Liver (tissue), 9 donors: ENCODE data around the gene SOX13. TPM values are rescaled to one million over a fixed set of nuclear protein-coding genes. Genes with fewer than 3 reads are reported as not detected.

Source experiments
- DNase-seq: peaks from one replicate; pipeline ENCODE4 v3.0.0-alpha.2; 2017; ENCODE audit warnings: low spot score
- H3K27ac ChIP-seq, 2 donors: one replicate each; pipeline ENCODE4 v1.7.0; 2013; ENCODE audit warnings: inconsistent platforms in 2 of 2, low read length in 2 of 2, control low read depth in 1 of 2, low read depth in 1 of 2, mild to moderate bottlenecking in 1 of 2
- H3K27me3 ChIP-seq, 4 donors: one replicate each; pipeline versions ENCODE4 v1.6.1 to v1.7.0; 2013; ENCODE audit warnings: low read length in 3 of 4, inconsistent platforms in 1 of 4, mild to moderate bottlenecking in 1 of 4, moderate library complexity in 1 of 4; ENCODE audit not compliant: control insufficient read depth in 4 of 4, insufficient read depth in 4 of 4
- H3K36me3 ChIP-seq, 4 donors: one replicate each; pipeline versions ENCODE4 v1.6.1 to v1.7.0; 2013; ENCODE audit warnings: low read length in 3 of 4, mild to moderate bottlenecking in 3 of 4, low read depth in 1 of 4, moderate library complexity in 1 of 4; ENCODE audit not compliant: control insufficient read depth in 4 of 4, insufficient read depth in 3 of 4
- H3K4me1 ChIP-seq, 4 donors: one replicate each; pipeline versions ENCODE4 v1.6.1 to v1.7.0; 2013; ENCODE audit warnings: low read length in 3 of 4, mild to moderate bottlenecking in 3 of 4, moderate library complexity in 1 of 4; ENCODE audit not compliant: control insufficient read depth in 4 of 4, insufficient read depth in 4 of 4
- H3K4me3 ChIP-seq, 3 donors: one replicate each; pipeline versions ENCODE4 v1.6.1 to v1.7.0; 2013; ENCODE audit warnings: low read length in 3 of 3, control low read depth in 1 of 3, low read depth in 1 of 3, mild to moderate bottlenecking in 1 of 3
- H3K9ac ChIP-seq, 2 donors: one replicate each; pipeline ENCODE4 v1.7.0; 2013; ENCODE audit warnings: low read length in 2 of 2, mild to moderate bottlenecking in 2 of 2, moderate library complexity in 2 of 2, control low read depth in 1 of 2, low read depth in 1 of 2
- H3K9me3 ChIP-seq, 4 donors: one replicate each; pipeline versions ENCODE4 v1.6.1 to v1.7.0; 2013; ENCODE audit warnings: low read length in 3 of 4; ENCODE audit not compliant: control insufficient read depth in 4 of 4
- ATF3 ChIP-seq: IDR thresholded peaks from 2 replicates; pipeline ENCODE4 v1.6.1; 2016; ENCODE audit warnings: antibody characterized with exemption
- EGR1 ChIP-seq, 2 donors: IDR thresholded peaks; 2 replicates each; pipeline ENCODE4 v1.6.1; 2016 to 2018; ENCODE audit warnings: antibody characterized with exemption in 2 of 2, low read depth in 2 of 2
- FOXA1 ChIP-seq: IDR thresholded peaks from 2 replicates; pipeline ENCODE4 v1.6.1; 2016; ENCODE audit warnings: antibody characterized with exemption
- FOXA2 ChIP-seq: IDR thresholded peaks from 2 replicates; pipeline ENCODE4 v1.6.1; 2016; ENCODE audit warnings: antibody characterized with exemption
- GABPA ChIP-seq, 2 donors: IDR thresholded peaks in 1 of 2; conservative IDR thresholded peaks in 1 of 2; 2 replicates each; pipeline ENCODE4 v1.6.1; 2016; ENCODE audit warnings: antibody characterized with exemption in 2 of 2, mild to moderate bottlenecking in 1 of 2, moderate library complexity in 1 of 2
- HNF4A ChIP-seq, 2 donors: conservative IDR thresholded peaks; 2 replicates each; pipeline ENCODE4 v1.6.1; 2016; ENCODE audit warnings: antibody characterized with exemption in 2 of 2, mild to moderate bottlenecking in 2 of 2
- HNF4G ChIP-seq: IDR thresholded peaks from 2 replicates; pipeline ENCODE4 v1.6.1; 2016; ENCODE audit warnings: antibody characterized with exemption
- JUND ChIP-seq, 2 donors: IDR thresholded peaks; 2 replicates each; pipeline ENCODE4 v1.6.1; 2016; ENCODE audit warnings: antibody characterized with exemption in 2 of 2
- MAX ChIP-seq: IDR thresholded peaks from 2 replicates; pipeline ENCODE4 v1.6.1; 2016; ENCODE audit warnings: antibody characterized with exemption
- NR2F2 ChIP-seq: IDR thresholded peaks from 2 replicates; pipeline ENCODE4 v1.6.1; 2016; ENCODE audit warnings: antibody characterized with exemption
- RAD21 ChIP-seq, 2 donors: IDR thresholded peaks; 2 replicates each; pipeline ENCODE4 v1.6.1; 2016; ENCODE audit warnings: antibody characterized with exemption in 2 of 2, mild to moderate bottlenecking in 2 of 2
- REST ChIP-seq: IDR thresholded peaks from 2 replicates; pipeline ENCODE4 v1.6.1; 2016; ENCODE audit warnings: antibody characterized with exemption, mild to moderate bottlenecking
- RXRA ChIP-seq, 2 donors: IDR thresholded peaks; 2 replicates each; pipeline ENCODE4 v1.6.1; 2017 to 2018; ENCODE audit warnings: antibody characterized with exemption in 2 of 2, mild to moderate bottlenecking in 1 of 2
- SP1 ChIP-seq: IDR thresholded peaks from 2 replicates; pipeline ENCODE4 v1.6.1; 2018; ENCODE audit warnings: antibody characterized with exemption, mild to moderate bottlenecking
- TAF1 ChIP-seq: conservative IDR thresholded peaks from 2 replicates; pipeline ENCODE4 v1.6.1; 2016; ENCODE audit warnings: antibody characterized with exemption, mild to moderate bottlenecking
- YY1 ChIP-seq: IDR thresholded peaks from 2 replicates; pipeline ENCODE4 v1.6.1; 2016; ENCODE audit warnings: antibody characterized with exemption, mild to moderate bottlenecking
- WGBS: extraction: QIAGEN DNeasy Blood & Tissue Kit; methylation state at CpG from one replicate; pipeline ENCODE4 v1.1.7; 2013; 5-methylcytosine and 5-hydroxymethylcytosine counted together
- polyA plus RNA-seq, 2 donors: library from polyadenylated mRNA; stranded (reverse) in 1 of 2; unstranded in 1 of 2; fragments of 200-250 nt in 1 of 2; fragments of >200 nt in 1 of 2; fragmentation: Nextera tagmentation in 1 of 2; extraction: Ambion mirVana in 1 of 2; gene quantifications; one replicate each; pipeline versions ENCODE4 v1.2.1 to v1.2.3, GENCODE V29; 2013 to 2015
- total RNA-seq, 2 donors: library from RNA; depleted of rRNA; stranded (reverse); fragments of >200 nt; gene quantifications; one replicate each; pipeline ENCODE4 v1.2.3, GENCODE V29; 2014
- TF ChIP-seq, protein P1 (sequence below): IDR thresholded peaks from 2 replicates; pipeline ENCODE4 v1.6.1; 2016; ENCODE audit warnings: antibody characterized with exemption
- TF ChIP-seq, protein P2 (sequence below): fragments of 150-350 bp; IDR thresholded peaks from 2 replicates; pipeline ENCODE4 v1.5.1; 2017; ENCODE audit warnings: improper control_type of control experiment, low read depth, low read length; ENCODE audit not compliant: missing input control
- donor health status: healthy.
- donor health status: healthy.
- donor health status: healthy.
- donor health status: healthy.
- donor health status: healthy.

Gene SOX13
- total and polyA plus RNA-seq, 4 donors = 7.8 to 15.5 (median 8.7) TPM

DNA sequence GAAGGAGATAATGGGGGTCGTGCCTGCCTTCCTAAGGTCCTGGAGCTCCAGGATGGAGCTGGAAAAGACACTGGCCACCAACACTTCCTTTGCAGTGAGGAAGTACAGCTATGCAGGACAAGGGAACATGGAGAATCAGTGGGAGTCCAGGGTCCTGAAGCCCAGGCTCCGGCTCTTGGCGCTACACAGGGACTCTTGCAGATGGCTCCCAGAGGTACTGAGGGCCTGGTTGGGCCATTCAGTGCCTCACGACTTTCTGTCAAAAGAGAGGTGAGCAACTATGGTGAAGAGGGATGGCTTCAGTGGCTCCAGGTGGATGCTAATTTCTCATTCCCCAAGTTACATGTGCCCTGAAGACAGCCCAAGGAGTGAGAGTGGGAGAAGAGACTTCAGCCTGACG lies 80.8 kb downstream of the SOX13 start (continued):
- TF ChIP-seq SP1 (no peak), RAD21 (IDR thresholded peaks at IDR 0.05) (no peak), RXRA (IDR thresholded peaks at IDR 0.05) (no peak)

DNA sequence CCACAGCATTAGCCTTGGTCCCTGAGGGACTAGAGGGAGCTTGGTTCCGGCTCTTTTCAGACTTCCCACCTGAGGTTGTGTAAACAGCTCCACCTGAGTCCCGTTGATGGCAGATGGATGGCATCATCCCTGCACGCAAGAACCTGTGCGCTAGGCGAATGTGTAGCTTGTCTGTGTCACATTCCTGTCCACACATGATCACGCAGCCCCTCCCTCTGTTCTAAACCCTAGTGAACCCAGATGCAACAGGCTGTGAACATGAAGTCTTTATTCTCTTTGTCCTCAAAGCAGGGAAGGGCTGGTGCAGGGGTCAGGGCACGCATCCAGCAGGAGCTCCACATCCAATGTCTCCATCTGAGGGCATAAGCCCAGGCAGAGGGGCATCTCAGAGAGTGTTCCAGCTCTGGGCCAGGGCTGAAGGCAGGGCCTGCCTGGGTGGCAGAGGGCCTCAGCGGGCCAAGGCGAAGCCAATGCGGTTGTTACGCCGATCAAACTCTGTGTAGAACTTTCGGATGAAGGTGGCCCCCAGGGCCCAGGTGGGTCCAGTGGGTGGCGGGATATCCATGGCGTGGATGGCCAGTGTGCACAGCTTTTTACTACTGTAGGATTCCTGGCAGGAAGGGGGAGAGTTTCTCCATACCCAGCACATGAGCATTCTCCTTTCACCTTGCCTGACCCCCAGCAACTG lies 81.8 kb downstream of the SOX13 start:
- no peak overlapping the region for H3K4me3 ChIP-seq
- TF ChIP-seq YY1 (no peak), RXRA (IDR thresholded peaks at IDR 0.05) (no peak), HNF4A (conservative IDR thresholded peaks at IDR 0.05) (no peak), HNF4G (no peak), GABPA (IDR thresholded peaks at IDR 0.05 in 1 of 2, conservative IDR thresholded peaks at IDR 0.05 in 1 of 2) (no peak), ATF3 (no peak), FOXA1 (no peak), FOXA2 (no peak), RAD21 (IDR thresholded peaks at IDR 0.05) (no peak), REST (no peak), TAF1 (no peak), MAX (no peak), EGR1 (IDR thresholded peaks at IDR 0.05; ENCODE audit: low read depth in 2 of 2) (no peak), SP1 (no peak), JUND (IDR thresholded peaks at IDR 0.05) (no peak), NR2F2 (no peak)
- TF ChIP-seq, protein P1, sequence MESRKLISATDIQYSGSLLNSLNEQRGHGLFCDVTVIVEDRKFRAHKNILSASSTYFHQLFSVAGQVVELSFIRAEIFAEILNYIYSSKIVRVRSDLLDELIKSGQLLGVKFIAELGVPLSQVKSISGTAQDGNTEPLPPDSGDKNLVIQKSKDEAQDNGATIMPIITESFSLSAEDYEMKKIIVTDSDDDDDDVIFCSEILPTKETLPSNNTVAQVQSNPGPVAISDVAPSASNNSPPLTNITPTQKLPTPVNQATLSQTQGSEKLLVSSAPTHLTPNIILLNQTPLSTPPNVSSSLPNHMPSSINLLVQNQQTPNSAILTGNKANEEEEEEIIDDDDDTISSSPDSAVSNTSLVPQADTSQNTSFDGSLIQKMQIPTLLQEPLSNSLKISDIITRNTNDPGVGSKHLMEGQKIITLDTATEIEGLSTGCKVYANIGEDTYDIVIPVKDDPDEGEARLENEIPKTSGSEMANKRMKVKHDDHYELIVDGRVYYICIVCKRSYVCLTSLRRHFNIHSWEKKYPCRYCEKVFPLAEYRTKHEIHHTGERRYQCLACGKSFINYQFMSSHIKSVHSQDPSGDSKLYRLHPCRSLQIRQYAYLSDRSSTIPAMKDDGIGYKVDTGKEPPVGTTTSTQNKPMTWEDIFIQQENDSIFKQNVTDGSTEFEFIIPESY = no peak
- TF ChIP-seq, protein P2, sequence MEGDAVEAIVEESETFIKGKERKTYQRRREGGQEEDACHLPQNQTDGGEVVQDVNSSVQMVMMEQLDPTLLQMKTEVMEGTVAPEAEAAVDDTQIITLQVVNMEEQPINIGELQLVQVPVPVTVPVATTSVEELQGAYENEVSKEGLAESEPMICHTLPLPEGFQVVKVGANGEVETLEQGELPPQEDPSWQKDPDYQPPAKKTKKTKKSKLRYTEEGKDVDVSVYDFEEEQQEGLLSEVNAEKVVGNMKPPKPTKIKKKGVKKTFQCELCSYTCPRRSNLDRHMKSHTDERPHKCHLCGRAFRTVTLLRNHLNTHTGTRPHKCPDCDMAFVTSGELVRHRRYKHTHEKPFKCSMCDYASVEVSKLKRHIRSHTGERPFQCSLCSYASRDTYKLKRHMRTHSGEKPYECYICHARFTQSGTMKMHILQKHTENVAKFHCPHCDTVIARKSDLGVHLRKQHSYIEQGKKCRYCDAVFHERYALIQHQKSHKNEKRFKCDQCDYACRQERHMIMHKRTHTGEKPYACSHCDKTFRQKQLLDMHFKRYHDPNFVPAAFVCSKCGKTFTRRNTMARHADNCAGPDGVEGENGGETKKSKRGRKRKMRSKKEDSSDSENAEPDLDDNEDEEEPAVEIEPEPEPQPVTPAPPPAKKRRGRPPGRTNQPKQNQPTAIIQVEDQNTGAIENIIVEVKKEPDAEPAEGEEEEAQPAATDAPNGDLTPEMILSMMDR = no peak
- H3K27me3 ChIP-seq = no peaks in the 10 kb centered on the region
- peaks cover 0 to 30% (median 19%) of the 10 kb centered on the region in 4 donors for H3K4me1 ChIP-seq
- no peaks in the 10 kb centered on the region for H3K36me3 ChIP-seq
- H3K9ac ChIP-seq = no peak overlapping the region
- no peaks in the 10 kb centered on the region for H3K9me3 ChIP-seq
- DNase-seq = no peak
- no peak overlapping the region for H3K27ac ChIP-seq
- WGBS = 95% methylated on average over 15 of the region's 15 CpGs
